H1 (cell line): ENCODE measurements around the gene ASTN2. TPM values are rescaled to one million over a fixed set of nuclear protein-coding genes. Genes with fewer than 3 reads are reported as not detected.

ENCODE experiments used
- CTCF ChIA-PET: fragments of 300-600 bp; sonication (Branson Sonifier 250); formaldehyde crosslinking; loops from one replicate; lab custom pipeline; 2021; ENCODE audit not compliant: partially characterized antibody; lab: Charles Lee
- POLR2A ChIA-PET: fragments of 300-600 bp; sonication (Branson Sonifier 250); formaldehyde crosslinking; loops from one replicate; lab custom pipeline; 2021; ENCODE audit warnings: inconsistent platforms; ENCODE audit not compliant: partially characterized antibody; lab: Charles Lee
- DNase-seq, 2 experiments: peaks; one replicate each; pipeline versions ENCODE4 v3.0.0 to v3.0.0-alpha.2; 2010 to 2022; ENCODE audit warnings: low spot score in 2 of 2, low read depth in 1 of 2, mixed read lengths in 1 of 2
- FAIRE-seq: peaks from 2 replicates; lab custom pipeline; 2011; peaks lifted over from hg19 to GRCh38; lab: Jason Lieb, UNC
- H2AFZ ChIP-seq: 2 replicates; pipeline ENCODE4 v1.8.1; 2012; ENCODE audit warnings: low read length, inconsistent platforms
- H2AK5ac ChIP-seq: 2 replicates; pipeline ENCODE4 v1.6.1; 2013; ENCODE audit warnings: low read depth, low read length
- H2BK120ac ChIP-seq: replicated peaks from 2 replicates; pipeline ENCODE3; 2013; ENCODE audit warnings: low read depth, low read length, inconsistent platforms
- H2BK12ac ChIP-seq: 2 replicates; pipeline ENCODE4 v1.6.1; 2013; ENCODE audit warnings: low read depth, low read length
- H2BK15ac ChIP-seq: 2 replicates; pipeline ENCODE4 v1.6.1; 2013; ENCODE audit warnings: low read length
- H2BK20ac ChIP-seq: 2 replicates; pipeline ENCODE4 v1.6.1; 2013; ENCODE audit warnings: low read length
- H2BK5ac ChIP-seq: 2 replicates; pipeline ENCODE4 v1.6.1; 2013; ENCODE audit warnings: low read depth, low read length
- H3K14ac ChIP-seq: 2 replicates; pipeline ENCODE4 v1.6.1; 2013; ENCODE audit warnings: inconsistent platforms; ENCODE audit not compliant: insufficient read length
- H3K18ac ChIP-seq: 2 replicates; pipeline ENCODE4 v1.6.1; 2013; ENCODE audit warnings: low read length; ENCODE audit errors: extremely low read depth
- H3K23ac ChIP-seq: 2 replicates; pipeline ENCODE4 v1.6.1; 2013; ENCODE audit warnings: inconsistent platforms; ENCODE audit not compliant: insufficient read length
- H3K23me2 ChIP-seq: 2 replicates; pipeline ENCODE4 v1.6.1; 2013; ENCODE audit warnings: low read depth, low read length
- H3K27ac ChIP-seq: 2 replicates; pipeline ENCODE4 v1.6.1; 2011; ENCODE audit warnings: low read depth, low read length, inconsistent platforms
- H3K27me3 ChIP-seq, 4 experiments: replicated peaks in 1 of 4; 1 replicate in 1 of 4; 2 replicates in 3 of 4; pipeline versions ENCODE4 v1.6.1 to v1.8.1; 2011 to 2013; ENCODE audit warnings: low read length in 3 of 4, mild to moderate bottlenecking in 3 of 4, inconsistent platforms in 2 of 4, mixed read lengths in 2 of 4, moderate library complexity in 1 of 4; ENCODE audit not compliant: control insufficient read depth in 3 of 4, insufficient read depth in 3 of 4; ENCODE audit errors: extremely low read depth in 1 of 4
- H3K36me3 ChIP-seq, 4 experiments: 2 replicates each; pipeline versions ENCODE4 v1.6.1 to v1.8.1; 2011 to 2013; ENCODE audit warnings: mild to moderate bottlenecking in 4 of 4, low read length in 3 of 4, moderate library complexity in 2 of 4, control low read depth in 1 of 4, inconsistent platforms in 1 of 4; ENCODE audit not compliant: insufficient read depth in 4 of 4, control insufficient read depth in 2 of 4
- H3K4ac ChIP-seq: replicated peaks from 2 replicates; pipeline ENCODE3; 2013; ENCODE audit warnings: low read length, low read depth, mixed read lengths, inconsistent platforms; ENCODE audit not compliant: insufficient read length
- H3K4me1 ChIP-seq, 4 experiments: replicated peaks in 1 of 4; 1 replicate in 1 of 4; 2 replicates in 3 of 4; pipeline versions ENCODE4 v1.6.1 to v1.8.1; 2011 to 2013; ENCODE audit warnings: low read length in 3 of 4, inconsistent platforms in 2 of 4, mixed read lengths in 1 of 4; ENCODE audit not compliant: insufficient read depth in 4 of 4, control insufficient read depth in 3 of 4
- H3K4me2 ChIP-seq, 2 experiments: 2 replicates each; pipeline versions ENCODE4 v1.6.1 to v1.8.1; 2011 to 2013; ENCODE audit warnings: low read depth in 2 of 2, low read length in 2 of 2, control low read depth in 1 of 2, inconsistent platforms in 1 of 2, mild to moderate bottlenecking in 1 of 2; ENCODE audit not compliant: insufficient read depth in 1 of 2
- H3K4me3 ChIP-seq, 4 experiments: fragments of 200-600, 300-600 bp in 1 of 4; sonication (generic), shearing (Covaris generic), sonication (Bioruptor Twin) in 1 of 4; 2 replicates each; pipeline versions ENCODE4 v1.5.1 to v1.8.1; 2011 to 2016; ENCODE audit warnings: low read length in 4 of 4, low read depth in 3 of 4, control low read depth in 2 of 4, inconsistent platforms in 2 of 4, mild to moderate bottlenecking in 2 of 4, mixed read lengths in 1 of 4, moderate library complexity in 1 of 4; ENCODE audit not compliant: insufficient read depth in 2 of 4; ENCODE audit errors: extremely low read depth in 1 of 4
- H3K56ac ChIP-seq: replicated peaks from 2 replicates; pipeline ENCODE3; 2013; ENCODE audit warnings: low read depth, mild to moderate bottlenecking, mixed read lengths, low read length, inconsistent platforms; ENCODE audit not compliant: insufficient read length
- H3K79me1 ChIP-seq: 2 replicates; pipeline ENCODE4 v1.6.1; 2013; ENCODE audit warnings: low read depth, low read length, control low read depth
- H3K79me2 ChIP-seq, 2 experiments: 2 replicates each; pipeline versions ENCODE4 v1.6.1 to v1.8.1; 2012 to 2013; ENCODE audit warnings: low read length in 2 of 2, mild to moderate bottlenecking in 2 of 2, inconsistent platforms in 1 of 2; ENCODE audit not compliant: insufficient read depth in 2 of 2, control insufficient read depth in 1 of 2
- H3K9ac ChIP-seq, 4 experiments: replicated peaks in 1 of 4; 1 replicate in 1 of 4; 2 replicates in 3 of 4; pipeline versions ENCODE4 v1.6.1 to v1.8.1; 2011 to 2013; ENCODE audit warnings: low read depth in 3 of 4, low read length in 3 of 4, control low read depth in 2 of 4, mild to moderate bottlenecking in 2 of 4, moderate library complexity in 2 of 4, inconsistent platforms in 1 of 4; ENCODE audit errors: extremely low read depth in 1 of 4
- H3K9me3 ChIP-seq, 2 experiments: 2 replicates each; pipeline versions ENCODE4 v1.6.1 to v1.8.1; 2012 to 2013; ENCODE audit warnings: mild to moderate bottlenecking in 2 of 2, moderate library complexity in 2 of 2, control low read depth in 1 of 2, inconsistent platforms in 1 of 2, low read depth in 1 of 2, low read length in 1 of 2, mixed read lengths in 1 of 2; ENCODE audit not compliant: insufficient read depth in 2 of 2
- H4K20me1 ChIP-seq, 2 experiments: replicated peaks in 1 of 2; 2 replicates each; pipeline versions ENCODE3 to v1.8.1; 2011 to 2013; ENCODE audit warnings: inconsistent platforms in 2 of 2, low read length in 2 of 2, mild to moderate bottlenecking in 1 of 2; ENCODE audit not compliant: insufficient read depth in 2 of 2, control insufficient read depth in 1 of 2
- H4K5ac ChIP-seq: 2 replicates; pipeline ENCODE4 v1.6.1; 2013; ENCODE audit warnings: low read length, low read depth, mixed read lengths, inconsistent platforms; ENCODE audit not compliant: insufficient read length
- H4K8ac ChIP-seq: 2 replicates; pipeline ENCODE4 v1.8.0; 2013; ENCODE audit warnings: mild to moderate bottlenecking, moderate library complexity, low read length, inconsistent platforms; ENCODE audit not compliant: insufficient read depth; ENCODE audit errors: extremely low read depth
- H4K91ac ChIP-seq: replicated peaks from 2 replicates; pipeline ENCODE3; 2013; ENCODE audit warnings: low read length, mixed read lengths, inconsistent platforms; ENCODE audit not compliant: insufficient read length
- E2F6 ChIP-seq: IDR thresholded peaks from 2 replicates; pipeline ENCODE4 v1.6.1; 2012; ENCODE audit warnings: inconsistent platforms
- EP300 ChIP-seq, 2 experiments: IDR thresholded peaks; 1 replicate in 1 of 2; 2 replicates in 1 of 2; pipeline ENCODE4 v1.6.1; 2011 to 2012; ENCODE audit warnings: low read depth in 2 of 2, low read length in 2 of 2, mild to moderate bottlenecking in 2 of 2, borderline replicate concordance in 1 of 2, inconsistent platforms in 1 of 2, moderate library complexity in 1 of 2
- KDM4A ChIP-seq: IDR thresholded peaks from one replicate; pipeline ENCODE4 v1.7.1; 2012; ENCODE audit warnings: low read depth, mild to moderate bottlenecking, moderate library complexity, low read length, inconsistent platforms; ENCODE audit not compliant: severe bottlenecking
- POLR2AphosphoS5 ChIP-seq: IDR thresholded peaks from 2 replicates; pipeline ENCODE4 v1.6.1; 2011; ENCODE audit warnings: low read depth, low read length
- RAD21 ChIP-seq, 2 experiments: IDR thresholded peaks in 1 of 2; conservative IDR thresholded peaks in 1 of 2; 2 replicates each; pipeline ENCODE4 v1.6.1; 2011; ENCODE audit warnings: low read depth in 2 of 2, low read length in 2 of 2, improper control_type of control experiment in 1 of 2, inconsistent platforms in 1 of 2, mild to moderate bottlenecking in 1 of 2, moderate library complexity in 1 of 2
- SIN3A ChIP-seq, 2 experiments: IDR thresholded peaks in 1 of 2; conservative IDR thresholded peaks in 1 of 2; 2 replicates each; pipeline ENCODE4 v1.6.1; 2011 to 2012; ENCODE audit warnings: low read length in 2 of 2, improper control_type of control experiment in 1 of 2, low read depth in 1 of 2, mild to moderate bottlenecking in 1 of 2
- SIRT6 ChIP-seq: IDR thresholded peaks from one replicate; pipeline ENCODE4 v1.7.1; 2012; ENCODE audit warnings: low read length, inconsistent platforms
- TCF12 ChIP-seq: IDR thresholded peaks from 2 replicates; pipeline ENCODE4 v1.6.1; 2011; ENCODE audit warnings: low read depth, mild to moderate bottlenecking, low read length
- USF2 ChIP-seq: IDR thresholded peaks from 2 replicates; pipeline ENCODE4 v1.6.1; 2011; ENCODE audit warnings: low read length, improper control_type of control experiment
- WGBS, 2 experiments: shearing (Covaris generic) in 1 of 2; methylation state at CpG; one replicate each; pipeline versions ENCODE4 v1.1.6 to v1.1.7; 2013 to 2015; ENCODE audit warnings: low lambda C conversion rate in 2 of 2, mixed read lengths in 2 of 2, inconsistent platforms in 1 of 2, low coverage in 1 of 2, missing lambda C conversion rate in 1 of 2; ENCODE audit not compliant: insufficient replicate concordance in 2 of 2, insufficient coverage in 1 of 2, insufficient read length in 1 of 2; ENCODE audit errors: extremely low coverage in 1 of 2, missing lambda C conversion rate in 1 of 2; 5-methylcytosine and 5-hydroxymethylcytosine counted together
- polyA plus RNA-seq, 7 experiments: library from polyadenylated mRNA; depleted of rRNA in 3 of 7; stranded (reverse) in 5 of 7; unstranded in 2 of 7; fragments of >200 nt in 5 of 7; fragments of 200-250 nt in 2 of 7; gene quantifications; 1 replicate in 5 of 7; 2 replicates in 1 of 7; 4 replicates in 1 of 7; pipeline versions ENCODE4 v1.2.1 to v1.2.3, GENCODE V29; 2011 to 2013; ENCODE audit warnings: missing spikeins in 2 of 7, mixed read lengths in 2 of 7
- total RNA-seq: library from RNA; stranded (reverse); fragmentation: NEBNext Ultra II Directional; extraction: Animal tissue kit (Norgen Biotek cat#: 25700); gene quantifications from 2 replicates; pipeline ENCODE4 v1.2.1, GENCODE V29; 2021

Gene ASTN2
- total and polyA plus RNA-seq, 2 of the 8 experiments (the other 6 are each of a cell fraction or from before 2014, with no cell fraction given): 8.2 to 13.7 TPM

DNA sequence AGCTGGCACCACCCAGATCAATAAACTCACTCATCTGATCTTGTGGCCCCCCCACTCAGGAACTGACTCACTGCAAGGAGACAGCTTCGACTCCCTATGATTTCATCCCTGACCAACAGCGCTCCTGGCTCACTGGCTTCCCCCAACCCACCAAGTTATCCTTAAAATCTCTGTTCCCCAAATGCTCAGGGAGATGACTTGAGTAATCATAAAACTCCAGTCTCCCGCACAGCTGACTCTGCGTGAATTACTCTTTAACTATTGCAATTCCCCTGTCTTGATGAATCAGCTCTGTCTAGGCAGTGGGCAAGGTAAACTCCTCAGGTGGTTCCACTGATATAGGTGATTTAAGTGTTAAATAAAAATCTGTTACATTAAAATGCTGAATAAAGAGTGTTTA lies 729.7 kb downstream of the ASTN2 start:
- ChIA-PET CTCF (interaction anchor here (1.2 to 1.4 kb wide), 2 partner anchors 10 to 96 kb away, joined by 4 read pairs; no protein-coding TSS in a partner anchor), POLR2A (interaction anchor here (0.7 kb wide), 1 partner anchor 744 kb away, joined by 4 read pairs; no protein-coding TSS in a partner anchor)
- Histone ChIP-seq H3K79me1 (no peaks in the 10 kb centered on the region; the same call in 1 of the 2 replicates), H4K5ac (no peak overlapping the region), H2BK20ac (no peak overlapping the region), H2BK120ac (no peak overlapping the region), H4K8ac (no peak overlapping the region), H4K20me1 (peaks cover 0 to under 1% of the 10 kb centered on the region in 2 experiments), H2BK15ac (no peak overlapping the region), H3K9me3 (no peaks in the 10 kb centered on the region), H3K4ac (no peak overlapping the region), H3K79me2 (peaks cover 0 to 18% of the 10 kb centered on the region in 2 experiments; a peak in 2 of 4 replicates), H3K18ac (no peak overlapping the region), H3K4me2 (no peak overlapping the region), H3K56ac (no peak overlapping the region), H3K27ac (no peak overlapping the region), H4K91ac (no peak overlapping the region), H3K27me3 (no peaks in the 10 kb centered on the region; a peak in 2 of 7 replicates), H2AFZ (no peak overlapping the region), H3K23ac (no peak overlapping the region), H3K4me3 (no peak overlapping the region), H3K14ac (no peak overlapping the region), H3K36me3 (no peaks in the 10 kb centered on the region; a peak in 1 of 8 replicates), H2BK12ac (no peak overlapping the region), H3K4me1 (peaks cover 0 to 9% (median 1%) of the 10 kb centered on the region in 4 experiments; a peak in 5 of 7 replicates), H2AK5ac (no peak overlapping the region), H3K9ac (no peak overlapping the region), H3K23me2 (peaks cover 12% of the 10 kb centered on the region), H2BK5ac (no peak overlapping the region)
- FAIRE-seq (no peak), DNase-seq (no peak)
- 95% methylated on average over 4 of the region's 4 CpGs; no CpG with 5 or more reads in 1 of the 2 experiments for WGBS, 2 experiments
- TF ChIP-seq KDM4A: no peak
- no peak for TF ChIP-seq EP300 (IDR thresholded peaks at IDR 0.05; ENCODE audit: borderline replicate concordance in 1 of 2, low read depth in 2 of 2, low read length in 2 of 2)
- no peak for TF ChIP-seq TCF12
- no peak for TF ChIP-seq USF2
- no peak for TF ChIP-seq SIN3A (conservative IDR thresholded peaks at IDR 0.05 in 1 of 2, IDR thresholded peaks at IDR 0.05 in 1 of 2; ENCODE audit: low read depth in 1 of 2, low read length in 2 of 2)
- no peak for TF ChIP-seq POLR2AphosphoS5
- no peak for TF ChIP-seq RAD21 (IDR thresholded peaks at IDR 0.05 in 1 of 2, conservative IDR thresholded peaks at IDR 0.05 in 1 of 2; ENCODE audit: low read depth in 2 of 2, low read length in 2 of 2)
- no peak for TF ChIP-seq E2F6
- TF ChIP-seq SIRT6: no peak
